Activated CD4-positive, alpha-beta T cell treated with anti-CD3 and anti-CD28 coated beads, Interleukin-2, Interleukin-6, amounts not matched to agents 100 ng/mL and 50 ng/mL, durations not matched to agents 16 hours and 8 hours (primary cell): Measurements from ENCODE around the gene CREBBP.
"Not testable (repeated sequence)": the region's sequence is repeated elsewhere in the genome, so short reads cannot be mapped to it uniquely, and the experiment has no call there.

Experiments
- DNase-seq: peaks from one replicate; pipeline ENCODE4 v3.0.0-alpha.2; 2020

CREBBP gene

DNA sequence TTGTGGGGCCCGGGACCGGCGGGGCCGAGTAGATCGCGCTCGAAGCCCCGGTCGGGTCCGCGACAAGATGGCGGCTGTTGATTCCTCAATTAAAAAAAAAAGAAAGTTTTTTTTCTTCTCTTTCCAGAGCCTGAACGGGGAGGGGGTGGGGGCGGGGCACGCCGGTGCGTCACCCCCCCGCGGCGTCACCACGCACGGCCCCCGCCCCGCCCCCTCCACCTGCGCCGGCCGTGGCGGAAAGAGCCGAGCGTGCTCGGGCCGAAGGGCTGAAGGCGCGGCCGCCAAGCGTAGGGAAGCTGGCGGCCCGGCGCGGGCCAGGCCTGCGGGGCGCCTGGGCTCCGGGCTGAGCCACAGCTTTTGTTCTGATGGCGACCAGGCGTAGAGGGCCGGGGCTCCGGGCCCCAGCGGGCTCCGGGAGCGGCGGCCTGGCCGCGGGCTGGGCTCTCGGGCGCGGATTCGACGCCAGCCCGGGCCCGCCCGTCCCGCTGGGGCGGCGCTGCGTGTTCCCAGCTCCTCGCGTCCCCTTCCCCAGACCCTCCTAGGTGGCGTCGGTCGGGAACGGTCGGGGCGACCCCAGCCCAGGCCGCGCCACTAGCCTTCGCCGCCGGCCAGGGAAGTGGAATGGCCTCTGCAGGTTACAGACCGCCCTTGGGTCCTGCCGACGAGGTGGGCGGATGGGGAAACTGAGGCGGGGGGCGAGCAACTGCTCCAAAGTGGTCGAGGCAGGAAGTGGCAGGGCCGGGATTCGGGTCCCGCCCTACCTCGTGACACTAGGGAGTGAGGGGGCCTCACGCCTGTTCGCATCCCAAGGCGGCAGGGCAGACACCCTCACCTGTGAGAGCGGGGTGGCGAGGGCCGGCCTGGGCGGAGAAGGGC is at the start of gene CREBBP:
Gene CREBBP, minus strand, starts transcription at position 91 of the 876 bp plus-strand sequence. CDS start 797 bp downstream, outside the sequence.
- peak; percentile 90 for DNase-seq

DNA sequence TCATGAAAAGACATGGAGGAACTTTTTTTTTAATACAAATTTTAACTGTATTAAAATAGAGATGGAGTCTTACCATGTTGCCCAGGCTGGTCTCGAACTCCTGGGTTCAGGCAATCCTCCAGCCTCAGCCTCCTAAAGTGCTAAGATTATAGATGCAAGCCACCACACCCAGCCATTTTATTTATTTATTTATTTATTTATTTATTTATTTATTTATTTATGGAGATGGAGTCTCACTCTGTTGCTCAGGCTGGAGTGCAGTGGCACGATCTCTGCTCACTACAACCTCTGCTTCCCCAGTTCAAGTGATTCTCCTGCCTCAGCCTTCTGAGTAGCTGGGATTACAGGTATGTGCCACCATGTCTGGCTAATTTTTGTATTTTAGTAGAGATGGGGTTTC is 46.6 kb upstream of the CREBBP start:
- not testable (repeated sequence) for DNase-seq

DNA sequence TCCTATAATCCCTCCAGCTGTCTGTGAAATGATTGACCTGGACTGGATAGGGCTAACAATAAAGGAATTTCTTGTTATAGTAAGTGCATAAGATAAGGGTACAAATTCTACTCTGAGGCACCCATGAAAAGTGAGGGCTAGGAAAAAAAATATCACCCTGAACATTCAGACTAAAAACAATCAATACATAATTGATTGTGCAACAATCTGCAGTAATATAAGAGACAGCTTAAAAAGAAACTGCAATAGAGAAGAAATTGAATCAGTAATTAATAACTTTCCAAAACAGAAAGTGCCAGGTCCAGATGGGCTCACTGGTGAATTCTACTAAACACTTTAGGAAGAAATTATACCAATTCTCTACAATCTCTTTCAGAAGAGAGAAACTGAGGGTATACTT is 44.2 kb upstream of the CREBBP start:
- DNase-seq, result no peak

DNA sequence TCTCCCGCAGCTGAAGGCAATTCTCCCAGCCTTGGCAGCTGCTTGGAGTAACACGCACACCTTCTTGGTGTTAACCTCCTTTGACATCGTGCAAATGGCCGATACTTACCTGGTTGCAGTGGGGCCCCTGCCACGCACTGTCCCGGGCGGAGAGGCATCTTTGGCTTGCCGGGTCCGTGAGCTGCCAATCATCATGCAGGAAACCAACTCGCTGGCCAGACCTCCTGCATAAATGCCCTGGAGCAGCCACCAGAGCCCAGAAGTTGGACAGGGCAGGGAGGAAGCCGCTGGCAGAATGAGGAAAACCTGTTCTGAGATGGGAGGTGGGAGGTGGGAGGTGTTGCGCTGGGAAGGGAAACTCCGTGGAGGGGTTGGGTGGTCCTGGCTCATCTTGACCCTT is 41.7 kb upstream of the CREBBP start:
- DNase-seq, result no peak

DNA sequence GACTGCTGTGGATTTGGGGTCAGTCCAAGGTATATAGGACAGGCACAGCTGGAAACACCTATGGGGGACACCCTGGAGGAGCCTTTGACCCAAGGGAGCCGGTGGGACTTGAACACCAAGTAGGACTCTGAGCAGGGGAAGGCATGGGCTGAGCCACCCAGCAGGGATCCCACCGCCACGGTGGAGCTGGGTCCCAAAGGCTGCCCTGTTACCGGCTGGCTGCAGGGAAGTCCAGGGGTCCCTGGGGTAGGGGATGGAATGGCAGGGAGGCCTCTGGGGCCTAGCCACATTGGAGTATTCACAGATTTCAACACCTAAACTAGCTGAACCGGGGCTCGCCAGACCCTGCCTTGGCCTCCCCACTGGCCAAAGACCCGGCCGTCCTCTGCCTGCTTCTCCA is 39.7 kb upstream of the CREBBP start:
- no peak for DNase-seq

DNA sequence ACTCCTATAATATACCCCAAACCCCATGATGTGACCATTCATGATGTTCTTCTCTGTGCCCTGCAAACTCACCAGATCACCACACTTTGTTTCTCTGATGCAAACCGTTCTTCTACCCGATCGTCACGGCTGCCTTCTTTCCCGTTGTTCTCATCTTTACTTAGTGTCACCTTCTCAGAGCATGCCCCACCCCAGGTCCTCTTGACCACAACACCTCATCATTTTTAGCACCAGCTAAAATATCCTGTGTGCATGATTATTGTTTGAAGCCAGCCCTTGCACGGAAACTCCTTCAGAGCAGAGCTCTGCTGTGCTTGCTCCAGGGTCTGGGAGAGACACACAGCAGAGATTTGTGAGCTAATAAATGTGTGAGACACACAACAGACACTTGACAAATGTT is 38.9 kb upstream of the CREBBP start:
- DNase-seq, result no peak

DNA sequence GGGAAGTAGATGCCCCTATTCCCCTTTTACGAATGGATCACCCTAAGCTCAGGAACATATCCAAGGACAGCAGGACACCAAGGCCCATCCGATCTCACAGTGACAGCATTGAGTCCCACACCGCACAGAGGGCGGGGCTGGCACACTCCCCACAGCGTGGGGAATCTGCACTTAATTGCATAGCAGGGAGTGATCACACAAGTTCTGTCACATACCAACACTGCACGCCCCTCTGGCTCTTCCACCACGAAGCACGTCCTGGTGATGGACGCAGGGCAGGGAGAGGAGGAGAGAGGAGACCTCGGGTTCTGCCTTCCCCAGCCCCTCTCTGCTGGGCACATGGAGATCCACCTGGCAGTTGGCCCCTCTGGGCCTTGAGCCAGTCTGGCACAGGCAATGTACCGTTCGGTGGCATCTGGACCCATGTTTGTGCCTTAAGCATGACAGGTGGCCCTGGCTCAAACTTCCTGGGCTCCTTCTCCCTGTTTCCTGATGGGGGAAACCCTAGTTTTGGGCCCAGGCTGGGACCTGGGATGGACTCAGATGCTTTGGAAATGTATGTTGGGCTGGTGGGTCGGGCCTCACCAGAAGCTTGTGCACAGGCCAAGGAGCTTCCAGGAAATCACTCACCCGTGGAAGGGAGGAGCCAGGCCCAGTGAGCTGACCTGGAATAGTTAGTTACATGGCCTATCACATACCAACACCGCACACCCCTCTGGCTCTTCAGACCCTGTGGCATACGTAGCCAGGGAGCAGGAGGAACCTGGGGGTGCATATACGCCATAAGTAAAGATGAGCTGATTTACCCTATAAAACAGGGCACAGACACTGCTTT is 35.1 kb upstream of the CREBBP start:
- no peak for DNase-seq

DNA sequence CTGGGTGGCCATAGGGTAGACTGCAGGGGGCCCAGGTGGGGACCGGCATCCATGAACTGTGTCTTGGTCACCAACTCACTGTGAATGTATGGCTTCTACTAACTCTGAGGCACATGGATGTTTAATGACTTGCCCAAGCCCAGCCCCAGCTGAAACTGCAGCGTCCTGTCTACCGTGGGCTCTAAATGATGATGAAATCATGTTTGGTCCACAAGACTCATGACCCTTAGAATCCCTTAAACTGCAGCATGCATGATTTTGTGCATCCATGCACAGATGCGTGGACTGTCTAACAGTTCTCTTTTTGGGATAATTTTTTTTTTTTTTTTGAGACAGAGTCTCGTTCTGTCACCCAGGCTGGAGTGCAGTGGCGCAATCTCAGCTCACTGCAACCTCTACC is 32.4 kb upstream of the CREBBP start:
- no peak for DNase-seq

DNA sequence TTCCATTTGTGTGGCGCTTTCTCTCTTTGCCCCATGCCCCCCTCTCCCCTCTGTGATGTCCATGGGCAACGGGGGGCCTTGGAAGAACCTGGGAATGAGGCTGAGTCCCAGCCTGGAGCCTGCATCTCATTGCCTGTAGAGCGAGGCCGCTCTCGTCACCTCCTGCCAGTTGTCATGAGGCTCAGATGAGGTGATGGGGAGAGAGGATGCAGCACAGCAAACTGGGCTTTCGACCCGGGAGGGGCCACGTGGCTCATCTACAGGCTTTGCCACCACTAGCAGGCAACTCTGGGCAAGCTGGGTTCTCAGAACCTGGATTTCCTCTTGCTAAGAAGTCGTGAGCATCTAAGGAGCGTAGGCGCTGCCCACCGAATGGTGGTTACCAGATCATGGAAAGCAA is 31.9 kb upstream of the CREBBP start:
- no peak for DNase-seq

DNA sequence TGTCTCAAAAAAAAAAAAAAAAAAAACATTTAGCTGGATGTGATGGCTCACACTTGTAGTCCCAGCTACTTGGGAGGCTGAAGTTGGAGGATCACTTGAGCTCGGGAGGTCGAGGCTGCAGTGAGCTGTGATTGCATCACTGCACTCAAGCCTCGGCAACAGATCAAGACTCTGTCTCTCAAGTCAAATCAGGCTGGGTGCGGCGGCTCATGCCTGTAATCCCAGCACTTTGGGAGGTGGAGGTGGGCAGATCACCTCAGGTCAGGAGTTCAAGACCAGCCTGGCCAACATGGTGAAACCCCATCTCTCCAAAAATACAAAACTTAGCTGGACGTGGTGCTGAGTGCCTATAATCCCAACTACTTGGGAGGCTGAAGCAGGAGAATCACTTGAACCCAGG is 31.2 kb upstream of the CREBBP start:
- not testable (repeated sequence) for DNase-seq

DNA sequence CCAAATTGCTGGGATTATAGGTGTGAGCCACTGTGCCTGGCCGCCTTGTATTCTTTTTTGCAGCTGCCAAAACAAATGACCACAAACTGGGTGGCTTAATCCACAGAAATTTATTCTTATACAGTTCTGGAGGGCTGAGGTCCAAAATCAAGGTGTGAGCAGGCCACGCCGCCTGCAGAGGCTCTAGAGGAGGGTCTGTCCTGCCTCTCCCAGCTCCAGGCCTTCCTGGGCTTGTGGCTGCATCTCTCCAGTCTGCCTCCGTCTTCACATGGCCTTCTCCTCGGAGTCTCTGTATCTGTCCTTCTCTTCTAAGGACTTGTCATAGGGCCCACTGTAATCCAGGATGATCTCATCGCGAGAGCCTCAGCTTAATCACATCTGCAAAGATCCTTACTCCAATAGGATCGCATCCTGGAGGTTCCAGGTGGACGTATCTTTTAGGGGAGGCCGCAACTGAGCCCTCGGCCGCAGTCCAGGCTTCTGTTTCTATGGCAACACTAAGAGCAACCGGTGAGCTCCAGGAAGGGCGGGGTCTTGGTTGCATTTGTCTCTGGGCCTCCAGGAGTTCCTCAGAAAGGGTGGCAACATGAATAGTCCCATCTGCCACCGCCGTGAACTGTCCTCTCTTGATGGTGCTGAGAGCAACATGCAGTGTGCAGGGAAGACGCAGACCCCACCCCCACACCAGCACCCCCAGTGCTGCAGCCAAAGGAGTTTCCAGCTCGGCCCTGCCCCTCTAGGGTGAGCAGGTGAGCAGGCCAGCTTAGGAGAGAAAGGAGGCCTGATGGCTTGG is 29.5 kb upstream of the CREBBP start:
- no peak for DNase-seq

DNA sequence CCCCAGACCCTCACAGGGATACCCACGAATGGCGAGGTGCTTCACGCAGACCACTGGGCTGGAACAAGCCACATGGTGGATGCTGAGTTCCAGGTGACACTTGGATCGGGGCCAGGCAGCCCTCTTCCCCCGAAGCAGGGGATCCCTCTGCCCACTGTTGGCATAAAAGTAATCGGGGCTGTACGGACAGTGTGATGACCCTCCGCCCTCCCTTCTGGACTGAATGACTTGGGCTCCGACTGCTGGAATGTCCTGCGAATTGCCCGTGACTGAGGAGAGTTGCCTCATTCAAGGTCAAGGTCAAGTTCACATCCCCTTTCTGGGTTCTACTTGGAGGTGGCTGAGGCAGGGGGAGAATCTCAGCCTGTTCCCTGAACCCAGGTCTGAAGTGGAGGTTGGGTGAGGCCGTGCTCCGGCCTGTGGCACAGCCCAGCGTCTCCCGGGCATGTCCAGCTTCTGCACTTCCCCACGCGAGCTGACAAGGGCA is 28.5 kb upstream of the CREBBP start:
- no peak for DNase-seq

DNA sequence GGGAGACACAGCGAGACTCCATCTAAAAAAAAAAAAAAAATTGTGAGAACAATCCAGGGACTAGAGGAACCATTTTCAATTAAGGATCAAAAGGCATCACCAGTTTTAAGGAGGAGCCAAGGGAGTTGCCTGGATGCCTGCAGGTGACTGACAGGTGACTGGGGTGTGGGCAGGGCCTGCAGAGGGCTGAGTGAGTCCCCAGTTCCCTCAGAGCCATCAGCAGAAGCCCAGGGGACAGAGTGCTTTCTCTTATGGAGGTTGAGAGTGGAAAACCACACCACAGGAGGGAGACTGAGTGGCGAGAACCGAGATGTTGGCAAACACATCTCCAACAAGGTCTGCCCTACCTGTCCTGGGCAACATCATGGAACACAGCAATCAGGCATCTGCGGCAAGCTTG is 27.1 kb upstream of the CREBBP start:
- no peak for DNase-seq

DNA sequence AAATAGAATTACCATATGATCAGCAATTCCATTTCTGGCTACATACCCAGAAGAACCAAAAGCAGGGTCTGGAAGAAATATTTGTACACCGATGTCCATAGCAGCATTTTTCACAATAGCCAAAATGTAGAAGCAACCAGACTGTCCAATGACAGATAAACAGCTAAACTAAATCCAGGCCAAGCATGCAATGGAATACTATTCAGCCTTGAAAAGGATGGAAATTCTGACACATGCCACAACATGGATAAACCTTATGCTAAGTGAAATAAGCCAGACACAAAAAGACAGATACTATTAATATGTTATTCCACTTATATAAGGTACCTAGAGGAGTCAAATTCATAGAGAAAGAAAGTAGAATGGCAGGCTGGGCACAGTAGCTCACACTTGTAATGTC is 25.9 kb upstream of the CREBBP start:
- DNase-seq, result no peak

DNA sequence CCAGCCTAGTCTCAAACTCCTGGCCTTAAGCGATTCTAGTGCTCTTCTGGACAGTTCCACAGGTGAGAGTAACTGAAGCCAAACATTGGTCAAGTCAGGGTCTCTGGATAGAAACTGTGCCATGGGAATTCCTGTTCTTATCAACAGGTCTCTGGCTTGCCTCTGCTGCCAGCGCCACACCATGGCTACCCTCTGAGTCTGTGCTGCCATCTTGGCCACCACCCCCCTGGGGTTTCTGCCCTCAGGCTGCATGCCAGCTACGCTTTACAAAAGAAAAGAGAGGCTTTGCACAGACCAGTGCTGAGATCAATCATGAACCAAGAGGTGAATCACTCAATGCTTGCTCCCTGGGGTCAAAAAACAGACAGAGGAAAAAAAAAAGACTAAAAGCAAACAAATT is 24.4 kb upstream of the CREBBP start:
- no peak for DNase-seq

DNA sequence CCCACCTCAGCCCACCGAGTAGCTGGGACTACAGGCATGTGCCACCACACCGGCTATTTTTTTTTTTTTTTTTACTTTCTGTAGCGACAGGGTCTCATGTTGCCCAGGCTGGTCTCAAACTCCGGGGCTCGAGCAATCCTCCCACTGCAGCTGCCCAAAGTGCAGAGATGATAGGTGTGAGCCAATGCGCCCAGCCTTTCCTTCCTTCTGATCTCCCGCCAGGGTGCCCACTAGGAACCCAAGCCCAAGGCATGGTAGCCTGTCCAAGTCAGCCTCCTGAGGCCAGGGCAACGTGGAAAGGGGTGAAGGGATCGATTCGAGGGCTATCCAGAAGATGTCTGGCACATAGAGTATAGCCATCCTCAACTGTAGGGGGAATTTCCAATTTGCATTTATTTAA is 9.6 kb upstream of the CREBBP start:
- DNase-seq, result no peak

DNA sequence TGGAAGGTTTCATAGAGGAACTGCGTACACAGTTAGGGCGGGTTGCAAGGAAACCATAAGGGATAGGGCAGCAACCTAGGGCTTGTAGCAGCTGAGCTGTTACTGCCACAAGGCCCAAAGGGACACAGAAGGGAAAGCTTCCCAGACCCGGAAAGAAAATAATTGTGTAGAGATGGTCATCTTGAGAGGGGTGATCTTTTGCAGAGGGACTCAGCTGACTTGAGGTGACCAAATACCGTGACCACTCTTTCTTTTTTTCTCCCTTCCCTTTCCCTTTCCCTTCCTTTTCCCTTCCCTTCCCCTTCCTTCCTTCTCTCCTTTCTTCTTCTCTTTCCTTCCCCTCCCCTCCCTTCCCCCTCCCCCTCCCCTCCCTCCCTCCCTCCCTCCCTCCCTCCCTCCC is 8.5 kb upstream of the CREBBP start:
- no peak for DNase-seq

DNA sequence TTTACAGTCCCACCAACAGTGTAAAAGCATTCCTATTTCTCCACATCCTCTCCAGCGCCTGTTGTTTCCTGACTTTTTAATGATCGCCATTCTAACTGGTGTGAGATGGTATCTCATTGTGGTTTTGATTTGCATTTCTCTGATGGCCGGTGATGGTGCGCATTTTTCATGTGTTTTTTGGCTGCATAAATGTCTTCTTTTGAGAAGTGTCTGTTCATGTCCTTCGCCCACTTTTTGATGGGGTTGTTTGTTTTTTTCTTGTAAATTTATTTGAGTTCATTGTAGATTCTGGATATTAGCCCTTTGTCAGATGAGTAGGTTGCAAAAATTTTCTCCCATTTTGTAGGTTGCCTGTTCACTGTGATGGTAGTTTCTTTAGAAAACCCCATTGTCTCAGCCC is 5.5 kb upstream of the CREBBP start:
- DNase-seq, result not testable (repeated sequence)

DNA sequence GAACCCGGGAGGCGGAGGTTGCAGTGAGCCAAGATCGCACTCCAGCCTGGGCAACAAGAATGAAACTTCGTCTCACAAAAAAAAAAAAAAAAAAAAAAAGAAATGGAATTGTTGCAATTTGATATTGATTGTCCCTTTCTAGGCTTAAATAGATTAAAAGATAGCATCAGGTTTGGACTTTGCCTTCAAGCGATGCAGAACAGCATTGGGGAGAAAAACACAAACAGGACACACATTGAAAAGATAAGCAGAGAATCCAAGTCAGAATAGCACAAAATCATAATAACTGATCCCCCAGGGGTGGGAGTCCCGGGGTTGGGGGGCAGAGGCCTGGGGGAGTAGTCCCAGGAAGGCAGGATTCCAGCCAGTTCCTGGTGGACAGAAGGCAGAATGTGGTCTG is 3.9 kb upstream of the CREBBP start:
- DNase-seq, result no peak

DNA sequence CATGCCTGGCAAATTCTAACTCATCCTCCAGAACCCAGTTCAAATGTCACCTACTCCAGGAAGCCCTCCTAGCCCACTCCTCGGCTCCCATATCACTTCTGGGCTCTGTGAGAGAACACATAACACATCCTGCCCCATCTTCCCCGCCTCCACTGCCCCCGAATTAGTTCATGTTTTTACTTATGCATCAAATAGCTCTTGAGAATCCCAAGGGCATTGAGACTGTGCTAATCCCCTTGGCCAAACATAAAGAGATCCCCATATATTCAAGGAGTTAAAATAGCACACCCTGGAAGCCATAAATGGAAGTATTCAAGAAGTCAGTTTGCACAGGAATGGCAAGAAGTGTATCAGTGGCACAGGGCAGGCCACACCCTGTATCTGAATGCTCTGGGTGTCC is 2.0 kb upstream of the CREBBP start:
- DNase-seq, result no peak

DNA sequence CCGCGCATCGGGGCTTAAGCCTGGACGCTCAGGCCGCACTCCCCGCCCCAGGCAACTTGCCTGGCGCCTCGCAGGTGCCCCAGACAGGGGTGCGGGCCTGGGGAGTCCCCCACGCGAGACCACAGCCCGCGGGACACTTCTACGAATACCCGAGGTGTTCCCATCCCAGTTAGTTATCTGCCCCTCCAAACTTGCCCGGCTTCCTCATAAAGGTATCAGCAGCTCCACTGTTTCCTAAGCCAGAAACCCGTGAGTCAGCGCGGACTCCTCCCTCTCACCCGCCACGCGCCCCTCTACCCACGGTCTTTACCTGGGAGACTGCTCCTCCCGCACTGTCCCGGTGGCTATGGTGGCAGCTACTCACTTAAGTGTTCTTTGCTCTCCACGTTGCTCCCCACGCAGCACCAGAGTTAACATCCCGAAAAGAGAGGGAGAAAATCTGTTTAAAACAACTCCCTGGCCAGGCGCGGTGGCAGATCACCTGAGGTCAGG is 1.0 kb upstream of the CREBBP start:
- DNase-seq, result no peak

DNA sequence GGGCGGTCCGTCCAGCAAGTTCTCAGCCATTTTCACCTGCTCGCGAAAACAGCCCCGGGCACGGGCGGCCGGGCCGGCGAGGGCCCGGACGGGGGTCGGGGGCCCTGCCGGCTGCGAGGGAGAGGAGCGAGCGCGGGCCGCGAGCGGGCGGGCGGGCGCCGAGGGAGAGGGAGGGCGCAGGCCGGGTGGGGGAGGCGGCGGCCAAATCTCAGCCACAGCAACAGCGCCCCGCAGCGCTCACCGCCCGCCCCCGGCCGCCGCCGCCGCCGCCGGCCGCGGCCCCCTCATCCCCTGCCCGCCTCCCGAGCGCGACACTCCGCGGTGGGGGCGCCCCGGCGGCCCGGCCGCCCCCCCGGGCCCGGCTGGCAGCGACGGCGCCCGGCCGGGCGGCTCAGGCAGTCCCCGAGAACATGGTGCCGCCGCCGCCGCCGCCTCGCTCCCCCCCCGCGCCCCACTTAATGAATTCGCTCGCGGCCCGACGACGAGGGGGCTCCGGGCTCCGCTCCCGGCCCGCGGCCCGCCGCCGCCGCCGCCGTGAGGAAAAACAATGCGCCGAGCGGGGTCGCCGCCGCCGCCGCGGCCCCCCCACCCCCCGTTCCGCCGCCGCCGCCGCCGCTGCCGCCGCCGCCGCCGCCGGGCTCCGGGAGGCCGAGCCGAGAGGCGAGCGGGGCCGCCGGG is 487 bp downstream of the CREBBP start:
- DNase-seq, result peak; percentile 74
